GM12801 (cell line): ENCODE results near the gene CUL4A.

Source experiments
- TF ChIP-seq, protein P1 (sequence below): IDR thresholded peaks from one replicate; pipeline ENCODE4 v1.5.1; 2011; ENCODE audit warnings: control low read depth; ENCODE audit not compliant: insufficient read length; ENCODE audit errors: extremely low read depth

Gene CUL4A

DNA sequence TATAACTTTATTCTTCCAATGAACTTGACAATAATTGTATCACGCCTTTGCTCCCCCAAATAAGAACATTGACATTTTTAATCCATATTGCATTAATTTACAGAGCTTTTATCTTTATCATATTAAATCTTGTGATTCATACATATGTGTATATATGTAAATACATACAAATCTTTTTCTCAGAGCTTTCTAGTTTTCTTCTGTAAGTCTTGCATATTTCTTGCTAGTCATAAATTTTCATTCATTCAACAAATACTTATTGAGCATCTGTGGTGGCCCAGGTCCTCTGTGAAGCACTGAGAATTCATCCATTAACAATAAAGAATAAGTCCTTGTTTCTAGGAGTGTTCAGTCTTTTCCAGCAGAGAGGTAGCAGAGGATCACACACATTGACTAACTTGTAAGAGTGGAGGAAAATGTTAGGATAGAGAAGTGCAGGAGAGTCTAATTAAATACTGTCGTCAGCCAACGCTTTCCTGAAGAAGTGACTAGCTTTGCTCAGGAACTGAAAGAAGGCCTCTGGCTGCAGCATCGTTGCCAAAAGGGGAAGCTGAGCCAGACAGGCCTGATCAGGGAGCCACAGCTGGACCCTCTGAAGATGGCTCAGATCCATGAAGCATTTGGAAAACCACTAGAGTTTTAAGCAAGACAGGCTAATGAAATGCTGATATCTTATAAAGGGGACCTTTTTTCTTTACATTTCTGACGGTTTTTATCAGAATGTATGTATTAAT lies 49.1 kb downstream of the CUL4A start:
- TF ChIP-seq, protein P1, sequence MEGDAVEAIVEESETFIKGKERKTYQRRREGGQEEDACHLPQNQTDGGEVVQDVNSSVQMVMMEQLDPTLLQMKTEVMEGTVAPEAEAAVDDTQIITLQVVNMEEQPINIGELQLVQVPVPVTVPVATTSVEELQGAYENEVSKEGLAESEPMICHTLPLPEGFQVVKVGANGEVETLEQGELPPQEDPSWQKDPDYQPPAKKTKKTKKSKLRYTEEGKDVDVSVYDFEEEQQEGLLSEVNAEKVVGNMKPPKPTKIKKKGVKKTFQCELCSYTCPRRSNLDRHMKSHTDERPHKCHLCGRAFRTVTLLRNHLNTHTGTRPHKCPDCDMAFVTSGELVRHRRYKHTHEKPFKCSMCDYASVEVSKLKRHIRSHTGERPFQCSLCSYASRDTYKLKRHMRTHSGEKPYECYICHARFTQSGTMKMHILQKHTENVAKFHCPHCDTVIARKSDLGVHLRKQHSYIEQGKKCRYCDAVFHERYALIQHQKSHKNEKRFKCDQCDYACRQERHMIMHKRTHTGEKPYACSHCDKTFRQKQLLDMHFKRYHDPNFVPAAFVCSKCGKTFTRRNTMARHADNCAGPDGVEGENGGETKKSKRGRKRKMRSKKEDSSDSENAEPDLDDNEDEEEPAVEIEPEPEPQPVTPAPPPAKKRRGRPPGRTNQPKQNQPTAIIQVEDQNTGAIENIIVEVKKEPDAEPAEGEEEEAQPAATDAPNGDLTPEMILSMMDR, result no peak

DNA sequence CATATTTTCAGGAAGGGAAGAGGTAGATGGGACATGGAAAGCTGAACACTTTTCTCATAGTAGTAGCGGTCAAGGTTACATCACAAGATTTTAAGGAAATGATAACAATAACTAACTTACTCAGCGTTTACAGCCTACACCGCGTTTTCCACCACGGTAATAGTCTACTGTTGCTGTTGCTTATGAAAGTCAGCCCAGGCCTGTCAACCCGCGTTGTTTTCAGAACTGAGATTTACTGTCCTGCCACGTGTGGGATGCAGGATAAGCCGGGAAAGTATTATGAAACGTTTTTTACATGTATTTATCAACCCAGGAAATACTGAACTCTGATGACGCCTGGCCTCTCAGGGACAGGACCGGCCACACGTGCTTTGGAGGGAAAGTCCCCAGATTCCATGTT lies 51.6 kb downstream of the CUL4A start:
- TF ChIP-seq, protein P1, result no peak

DNA sequence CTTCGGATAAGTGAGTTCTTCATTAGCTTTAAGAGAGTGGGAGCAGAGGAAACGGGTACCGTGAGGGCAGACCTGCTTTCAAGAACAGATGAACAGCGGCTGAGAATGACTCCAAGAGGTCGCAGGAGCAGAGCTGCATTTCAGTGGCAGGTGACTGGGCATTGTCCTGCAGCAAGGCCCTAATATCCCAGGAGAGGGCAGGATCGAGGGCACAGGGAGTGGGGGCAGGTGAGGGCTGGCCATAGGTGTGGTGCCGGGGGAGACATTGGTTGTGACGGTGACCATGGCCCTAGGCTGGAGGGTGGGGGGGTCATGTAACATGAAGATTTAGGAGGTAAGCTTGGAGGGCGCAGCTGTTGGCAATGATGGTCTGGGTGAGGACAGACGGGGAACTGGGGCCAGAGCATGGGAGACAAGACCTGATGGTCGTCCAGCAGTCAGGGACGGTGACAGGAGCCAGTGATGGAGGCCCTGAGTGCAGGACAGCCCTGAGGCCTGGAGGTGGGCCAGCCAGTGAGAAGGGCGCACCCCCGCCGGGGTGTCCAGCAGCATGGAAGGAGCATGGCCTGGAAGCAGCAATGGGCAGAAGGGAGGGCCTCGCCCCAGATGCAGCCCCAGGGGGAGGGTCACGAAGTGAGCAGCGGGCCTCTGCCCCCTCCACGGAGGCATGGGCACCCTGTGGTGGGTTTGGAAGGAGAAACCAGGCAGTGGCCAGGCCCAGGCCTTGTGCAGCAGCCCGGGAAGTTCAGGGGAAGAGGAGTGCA lies 58.4 kb downstream of the CUL4A start:
- TF ChIP-seq, protein P1, result no peak

DNA sequence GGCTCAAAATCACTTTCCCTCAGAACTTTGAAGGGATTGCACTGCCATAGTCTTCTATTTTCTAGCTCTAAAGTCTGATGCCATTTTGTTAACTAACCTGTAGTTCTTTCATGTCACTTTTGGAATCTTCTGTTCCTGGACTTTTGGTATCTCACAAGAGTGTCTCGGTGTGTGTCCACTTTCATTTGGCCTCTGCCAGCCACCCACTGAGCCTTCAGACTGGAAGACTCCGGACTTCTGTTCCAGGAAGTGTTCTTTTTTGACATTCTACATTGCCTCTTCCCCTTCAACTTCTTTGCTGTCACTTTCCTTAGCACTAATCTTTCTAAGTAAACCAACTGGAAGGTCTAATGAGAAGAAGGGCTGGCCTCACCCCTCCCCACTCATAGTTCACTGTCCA lies 62.6 kb downstream of the CUL4A start:
- TF ChIP-seq, protein P1, result no peak

DNA sequence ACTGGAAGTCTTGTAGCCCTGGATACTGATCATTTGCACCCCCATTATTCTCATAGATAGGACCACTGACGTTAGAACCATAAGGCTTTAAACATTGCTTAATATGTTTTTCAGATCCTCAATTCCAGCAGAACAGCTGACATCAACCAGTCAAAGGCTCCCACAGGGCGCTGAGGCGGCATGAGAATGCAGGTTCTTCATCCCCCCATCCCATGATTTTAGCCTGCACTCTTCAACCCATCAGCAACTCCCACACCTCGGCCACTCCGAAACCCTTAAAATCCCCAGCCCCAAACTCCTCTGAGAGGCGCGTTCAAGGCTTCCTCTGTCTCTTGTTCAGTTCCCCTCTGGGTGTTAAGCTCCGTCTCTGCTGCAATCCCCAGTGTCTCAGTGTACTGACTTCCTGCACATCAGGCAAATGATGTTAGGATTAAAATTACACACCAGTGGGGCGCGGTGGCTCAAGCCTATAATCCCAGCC lies 63.3 kb downstream of the CUL4A start:
- TF ChIP-seq, protein P1, result no peak

DNA sequence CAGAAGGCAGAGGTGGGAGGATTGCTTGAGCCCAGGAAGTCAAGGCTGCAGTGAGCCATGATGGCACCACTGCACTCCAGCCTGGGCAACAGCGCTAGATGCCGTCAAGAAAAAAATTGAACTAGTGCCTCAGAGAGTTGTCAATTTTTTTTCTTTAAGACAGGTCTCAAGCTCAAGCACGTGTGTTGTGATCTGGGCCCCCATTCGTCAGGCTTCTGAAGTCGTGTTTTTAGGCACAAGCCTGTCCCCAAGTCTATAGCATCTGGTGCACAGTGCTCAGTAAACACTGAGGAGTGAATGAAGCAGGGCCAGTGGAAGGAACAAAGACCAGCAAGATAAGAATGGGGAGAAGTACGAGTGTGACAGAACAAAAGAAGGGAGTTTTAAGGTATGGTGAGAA lies 63.9 kb downstream of the CUL4A start:
- TF ChIP-seq, protein P1, result no peak

DNA sequence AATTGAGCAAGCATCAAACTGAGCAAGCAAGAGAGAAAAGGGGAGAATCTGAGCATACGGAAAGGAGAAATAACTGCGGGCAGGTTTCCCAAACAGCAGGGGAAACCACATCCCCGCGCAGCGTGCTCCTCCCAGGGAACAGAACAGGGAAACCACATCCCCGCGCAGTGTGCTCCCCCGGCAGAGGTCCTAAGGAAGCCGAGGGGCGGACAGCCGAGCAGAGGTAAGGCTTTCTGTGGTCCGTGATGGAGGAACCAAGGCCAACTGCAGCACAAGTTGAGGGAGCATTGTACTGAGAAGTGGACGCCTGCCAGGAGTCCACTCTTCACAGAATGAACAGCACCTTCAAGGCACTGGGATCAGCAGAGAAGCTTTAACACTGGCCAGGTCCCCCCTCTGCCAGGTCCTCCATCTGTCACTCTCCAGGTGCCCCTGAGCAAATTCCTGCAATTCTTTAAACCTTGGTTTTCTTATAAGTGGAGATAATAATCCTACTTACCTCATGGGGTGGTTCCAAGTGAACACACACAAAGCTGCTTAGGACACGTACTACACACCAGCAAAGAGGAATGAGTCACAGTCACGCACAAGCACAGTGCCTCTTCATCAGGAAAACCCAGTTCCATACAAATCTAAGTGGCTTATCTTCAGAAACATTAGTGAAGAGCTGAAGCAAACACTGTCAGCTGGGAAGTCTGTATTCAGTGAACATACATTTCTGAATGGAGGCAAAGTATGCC lies 64.6 kb downstream of the CUL4A start:
- TF ChIP-seq, protein P1, result no peak
